HG03159 (cell line): ENCODE measurements around the gene PHOX2B.
"Not testable (repeated sequence)": the region's sequence is repeated elsewhere in the genome, so short reads cannot be mapped to it uniquely, and the experiment has no call there.

Source experiments
- ATAC-seq: cut with Tn5 transposase; IDR thresholded peaks from one replicate; pipeline ENCODE4 v1.9.1; 2021; ENCODE audit warnings: mild to moderate bottlenecking, moderate library complexity; ENCODE audit not compliant: unreplicated experiment

Gene PHOX2B

GRCh38 chr4:41749631-41750039 lies 1.1 kb upstream of the PHOX2B start:
- no peak for ATAC-seq

GRCh38 chr4:41748074-41748570 lies 403 bp downstream of the PHOX2B start:
- ATAC-seq, result no peak

GRCh38 chr4:41747230-41748055 lies 1.1 kb downstream of the PHOX2B start:
- no peak for ATAC-seq

GRCh38 chr4:41746440-41747229 lies 1.9 kb downstream of the PHOX2B start:
- ATAC-seq, result no peak

- ATAC-seq, result no peak
Observed at GRCh38 chr4:41746025-41746439, 2.5 kb downstream of the PHOX2B start.

- ATAC-seq, result no peak
Observed at GRCh38 chr4:41745292-41746024, 3.1 kb downstream of the PHOX2B start.

- ATAC-seq, result no peak
Observed at GRCh38 chr4:41744572-41745291, 3.8 kb downstream of the PHOX2B start.

GRCh38 chr4:41741354-41741753 lies 7.2 kb downstream of the PHOX2B start:
- no peak for ATAC-seq

GRCh38 chr4:41737491-41737890 lies 11.0 kb downstream of the PHOX2B start:
- ATAC-seq, result not testable (repeated sequence)

GRCh38 chr4:41734371-41734770 lies 14.2 kb downstream of the PHOX2B start:
- ATAC-seq, result no peak

- no peak for ATAC-seq
Observed at GRCh38 chr4:41731569-41732126, 16.9 kb downstream of the PHOX2B start.

GRCh38 chr4:41728573-41728913 lies 20.0 kb downstream of the PHOX2B start:
- no peak for ATAC-seq

- no peak for ATAC-seq
Observed at GRCh38 chr4:41727861-41728572, 20.5 kb downstream of the PHOX2B start.

GRCh38 chr4:41725254-41725653 lies 23.3 kb downstream of the PHOX2B start:
- ATAC-seq, result no peak

- ATAC-seq, result no peak
Observed at GRCh38 chr4:41723286-41723685, 25.2 kb downstream of the PHOX2B start.

GRCh38 chr4:41722181-41722580 lies 26.3 kb downstream of the PHOX2B start:
- no peak for ATAC-seq

- no peak for ATAC-seq
Observed at GRCh38 chr4:41719417-41719816, 29.1 kb downstream of the PHOX2B start.

- ATAC-seq, result no peak
Observed at GRCh38 chr4:41718907-41719306, 29.6 kb downstream of the PHOX2B start.

- no peak for ATAC-seq
Observed at GRCh38 chr4:41715155-41715554, 33.4 kb downstream of the PHOX2B start.
